COLO829 (cell line): ENCODE measurements around the gene TEKTIP1.
"Not testable (repeated sequence)": the region's sequence is repeated elsewhere in the genome, so short reads cannot be mapped to it uniquely, and the experiment has no call there.

Experiments
- DNase-seq: peaks from one replicate; pipeline ENCODE4 v3.0.0; 2012; ENCODE audit warnings: low spot score

The TEKTIP1 gene

DNA sequence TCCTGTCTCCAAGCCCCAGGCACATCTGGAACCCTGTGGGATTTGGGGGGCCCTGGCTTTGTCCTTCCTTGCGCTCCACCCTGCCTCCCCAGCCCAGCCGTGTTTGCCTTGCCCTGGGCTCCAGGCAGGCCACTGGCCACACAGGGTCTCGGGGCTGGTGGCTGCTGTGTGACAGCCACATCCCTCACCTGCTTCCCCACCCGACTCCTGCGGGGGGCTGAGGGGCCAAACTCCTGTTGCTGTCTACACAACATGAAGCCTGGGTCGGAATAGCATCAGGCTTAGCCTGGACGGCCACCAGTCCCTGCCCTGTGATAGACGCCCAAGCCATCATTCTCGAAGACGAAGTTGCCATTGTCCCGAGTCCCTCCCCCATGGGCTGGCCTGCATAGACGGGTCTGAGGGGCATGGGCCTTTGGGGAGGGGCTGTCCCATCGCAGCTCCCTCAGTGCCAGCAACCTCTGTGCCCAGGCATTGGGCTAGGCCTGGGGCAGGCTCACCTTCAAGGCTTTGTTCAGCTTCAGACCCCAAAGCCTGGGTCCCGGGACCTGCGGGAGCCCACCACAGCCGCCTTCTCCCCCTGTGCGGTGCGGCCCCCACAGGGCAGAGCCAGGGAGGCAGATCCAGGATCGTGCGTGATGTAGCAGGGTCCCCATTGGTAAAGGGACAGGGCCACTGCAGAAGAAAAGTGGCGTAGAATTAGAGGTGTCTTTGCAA lies 15.5 kb upstream of the TEKTIP1 start:
- DNase-seq, result no peak

DNA sequence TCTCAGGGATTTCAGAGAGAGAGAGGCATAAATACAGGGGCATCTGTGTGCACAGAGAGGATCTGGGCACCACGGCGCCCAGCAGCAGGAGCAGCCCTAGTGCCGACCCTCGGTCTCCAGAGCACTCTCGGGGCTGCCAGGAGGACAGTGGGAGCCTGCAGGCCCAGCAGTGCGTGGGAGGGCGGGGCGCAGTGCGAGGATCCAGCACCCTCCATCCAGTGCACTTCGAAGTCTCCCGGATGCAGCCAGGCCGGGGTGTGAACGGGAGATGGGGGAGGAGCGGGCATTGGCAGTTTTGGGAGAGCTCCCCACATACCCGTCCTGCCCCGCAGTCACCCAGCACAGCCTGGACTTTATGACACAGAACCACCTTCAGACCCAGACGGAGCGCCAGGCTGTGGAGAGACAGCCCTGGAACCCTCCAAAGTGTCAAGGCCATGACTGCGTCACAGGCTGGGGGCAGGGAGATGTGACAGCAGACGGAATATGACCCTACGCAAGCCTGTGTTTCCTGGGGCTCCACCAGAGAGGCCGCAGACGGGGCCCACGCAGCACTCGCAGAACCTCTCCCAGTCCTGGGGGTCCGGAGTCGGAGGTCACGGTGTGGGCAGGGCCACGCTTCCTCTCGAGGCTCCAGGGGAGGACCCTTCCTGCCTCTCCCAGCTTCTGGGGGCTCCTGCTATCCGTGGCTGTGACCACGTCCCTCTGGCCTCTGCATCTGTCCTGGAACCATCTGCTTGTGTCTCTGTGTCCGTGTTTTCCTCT lies 14.7 kb upstream of the TEKTIP1 start:
- no peak for DNase-seq

DNA sequence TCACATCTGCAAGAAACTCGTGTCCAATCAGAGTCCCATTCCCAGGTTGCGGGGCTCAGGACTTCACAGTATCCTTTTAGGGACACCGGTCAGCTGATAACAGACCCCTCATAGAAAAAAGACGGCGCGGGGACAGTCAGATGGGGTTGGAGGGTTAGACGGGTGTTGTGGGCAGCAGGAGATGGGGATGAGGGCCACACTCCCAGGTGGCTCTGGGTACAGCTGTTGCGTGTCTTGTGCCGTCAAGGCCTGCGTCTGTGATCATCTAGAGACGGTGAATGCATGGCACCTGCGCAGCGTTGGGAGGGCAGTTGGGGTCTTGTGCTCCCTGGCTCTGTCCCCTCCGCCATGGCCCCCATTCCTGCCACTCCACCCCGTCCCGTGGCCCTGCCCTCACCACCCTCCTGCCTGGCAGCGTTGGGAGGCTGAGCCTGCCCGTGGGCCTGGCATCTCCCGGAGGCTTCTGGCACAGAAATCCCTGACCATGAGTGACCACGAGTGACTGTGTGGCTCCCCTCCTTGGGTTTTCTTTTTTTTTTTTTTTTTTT lies 14.0 kb upstream of the TEKTIP1 start:
- DNase-seq, result no peak

DNA sequence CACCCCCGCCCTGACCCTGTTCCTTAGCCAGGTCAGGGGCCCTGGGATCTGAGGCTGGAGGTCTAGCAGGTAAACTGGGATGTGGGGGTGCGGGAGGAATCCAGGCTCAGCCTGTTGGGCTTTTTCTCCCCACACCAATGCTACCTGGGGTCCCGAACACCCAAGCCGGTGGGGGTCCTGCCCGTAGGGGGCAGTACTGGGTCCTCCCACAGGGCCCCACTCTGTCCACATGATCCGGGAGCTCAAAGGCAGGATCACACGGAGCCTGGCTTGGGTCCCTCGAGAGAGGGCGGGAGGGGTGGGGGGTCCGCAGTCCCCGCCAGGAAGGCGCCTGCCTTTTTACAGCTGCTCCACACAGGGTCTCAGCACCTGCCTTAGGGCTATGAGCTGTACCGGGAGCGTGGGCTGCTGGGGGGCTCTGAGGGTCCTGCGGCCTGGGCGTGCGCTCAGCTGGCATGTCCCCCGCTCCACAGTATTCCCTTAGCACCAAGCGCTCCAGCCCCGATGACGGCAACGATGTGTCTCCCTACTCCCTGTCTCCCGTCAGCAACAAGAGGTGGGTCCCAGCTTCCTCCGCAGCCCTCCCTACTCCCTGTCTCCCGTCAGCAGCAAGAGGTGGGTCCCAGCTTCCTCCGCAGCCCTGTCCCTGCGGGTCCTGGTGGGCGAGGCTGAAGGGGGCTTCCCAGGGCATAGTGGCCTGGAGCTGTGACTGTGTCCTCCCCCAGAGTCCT lies 12.3 kb upstream of the TEKTIP1 start:
- DNase-seq, result no peak

- no peak for DNase-seq
These were observed 11.6 kb upstream of the TEKTIP1 start for GRCh38 chr19:3527238-3527910.

- DNase-seq, result no peak
These were observed 10.9 kb upstream of the TEKTIP1 start for GRCh38 chr19:3528080-3528479.

DNA sequence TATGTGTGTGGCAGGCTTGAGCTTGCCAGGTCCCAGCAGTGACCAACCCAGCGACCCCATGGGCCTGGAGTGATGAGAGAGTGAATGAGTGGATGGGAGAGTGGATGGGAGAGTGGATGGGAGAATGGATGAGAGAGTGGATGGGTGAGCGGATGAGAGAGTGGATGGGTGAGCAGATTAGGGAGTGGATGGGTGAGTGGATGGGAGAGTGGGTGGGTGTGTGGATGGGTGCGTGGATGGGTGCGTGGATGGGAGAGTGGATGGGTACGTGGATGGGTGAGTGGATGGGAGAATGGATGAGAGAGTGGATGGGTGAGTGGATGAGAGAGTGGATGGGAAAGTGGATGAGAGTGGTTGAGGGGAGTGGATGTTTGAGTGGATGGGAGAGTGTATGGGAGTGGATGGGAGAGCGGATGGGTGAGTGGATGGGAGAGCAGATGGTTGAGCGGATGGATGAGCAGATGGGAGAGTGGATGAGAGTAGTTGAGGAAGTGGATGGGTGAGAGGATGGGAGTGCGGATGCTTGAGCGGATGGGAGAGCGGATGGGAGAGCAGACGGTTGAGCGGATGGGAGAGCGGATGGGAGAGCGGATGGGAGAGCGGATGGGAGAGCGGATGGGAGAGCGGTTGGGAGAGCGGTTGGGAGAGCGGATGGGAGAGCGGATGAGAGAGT lies 10.3 kb upstream of the TEKTIP1 start:
- DNase-seq, result no peak

DNA sequence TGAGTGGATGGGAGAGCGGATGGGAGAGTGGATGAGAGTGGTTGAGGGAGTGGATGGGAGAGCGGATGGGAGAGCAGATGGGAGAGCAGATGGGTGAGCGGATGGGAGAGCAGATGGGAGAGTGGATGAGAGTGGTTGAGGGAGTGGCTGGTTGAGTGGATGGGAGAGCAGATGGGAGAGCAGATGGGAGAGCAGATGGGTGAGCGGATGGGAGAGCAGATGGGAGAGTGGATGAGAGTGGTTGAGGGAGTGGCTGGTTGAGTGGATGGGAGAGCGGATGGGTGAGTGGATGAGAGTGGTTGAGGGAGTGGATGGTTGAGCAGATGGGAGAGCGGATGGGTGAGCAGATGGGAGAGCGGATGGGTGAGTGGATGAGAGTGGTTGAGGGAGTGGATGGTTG lies 9.7 kb upstream of the TEKTIP1 start:
- not testable (repeated sequence) for DNase-seq

DNA sequence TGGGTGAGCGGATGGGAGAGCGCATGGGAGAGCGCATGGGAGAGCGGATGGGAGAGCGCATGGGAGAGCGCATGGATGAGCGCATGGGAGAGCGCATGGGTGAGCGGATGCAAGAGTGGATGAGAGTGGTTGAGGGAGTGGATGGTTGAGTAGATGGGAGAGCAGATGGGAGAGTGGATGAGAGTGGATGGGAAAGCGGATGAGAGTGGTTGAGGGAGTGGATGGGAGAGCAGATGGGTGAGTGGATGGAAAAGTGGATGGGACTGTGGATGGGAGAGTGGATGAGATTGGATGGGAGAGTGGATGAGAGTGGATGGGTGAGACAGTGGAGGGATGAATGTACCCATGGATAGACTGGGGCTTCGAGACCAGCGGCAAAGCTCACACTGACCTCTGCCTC lies 8.6 kb upstream of the TEKTIP1 start:
- DNase-seq, result no peak

DNA sequence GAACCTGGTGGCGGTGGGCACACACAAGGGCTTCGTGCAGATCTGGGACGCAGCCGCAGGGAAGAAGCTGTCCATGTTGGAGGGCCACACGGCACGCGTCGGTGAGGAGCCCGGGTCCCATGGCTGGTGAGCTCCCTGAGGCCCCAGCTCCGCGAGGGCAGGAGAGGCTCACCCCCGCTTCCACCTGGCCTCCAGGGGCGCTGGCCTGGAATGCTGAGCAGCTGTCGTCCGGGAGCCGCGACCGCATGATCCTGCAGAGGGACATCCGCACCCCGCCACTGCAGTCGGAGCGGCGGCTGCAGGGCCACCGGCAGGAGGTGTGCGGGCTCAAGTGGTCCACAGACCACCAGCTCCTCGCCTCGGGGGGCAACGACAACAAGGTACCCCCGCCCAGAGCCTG lies 7.3 kb upstream of the TEKTIP1 start:
- DNase-seq, result no peak

GRCh38 chr19:3532154-3532786 lies 6.7 kb upstream of the TEKTIP1 start:
- no peak for DNase-seq

GRCh38 chr19:3533033-3533432 lies 5.9 kb upstream of the TEKTIP1 start:
- DNase-seq, result no peak

DNA sequence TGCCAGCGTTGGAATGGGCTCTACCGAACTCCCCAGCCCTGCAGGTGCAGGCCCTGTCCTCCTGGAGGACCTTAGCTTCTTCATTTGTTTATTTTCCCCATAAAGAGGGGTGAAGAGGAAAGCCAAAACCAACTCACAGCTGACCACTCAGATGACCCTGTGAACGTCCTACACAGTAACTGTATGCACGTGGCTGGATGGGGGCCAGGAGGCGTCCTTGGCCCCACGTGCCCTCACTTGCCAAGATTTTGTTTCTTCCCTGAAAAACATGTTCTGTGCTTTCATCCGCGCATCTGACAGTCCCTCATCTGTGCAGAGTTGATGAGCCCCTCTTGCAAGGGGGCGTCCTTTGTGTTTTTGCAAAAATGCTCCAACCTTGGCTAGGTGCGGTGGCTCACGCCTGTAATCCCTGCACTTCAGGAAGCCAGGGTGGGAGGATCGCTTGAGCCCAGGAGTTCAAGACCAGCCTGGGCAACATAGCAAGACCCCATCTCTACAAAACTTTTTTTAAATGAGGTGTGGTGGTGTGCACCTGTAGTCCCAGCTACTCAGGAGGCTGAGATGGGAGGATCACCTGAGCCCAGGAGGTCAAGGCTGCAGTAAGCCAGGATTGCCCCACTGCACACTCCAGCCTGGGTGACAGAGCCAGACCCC lies 5.3 kb upstream of the TEKTIP1 start:
- no peak for DNase-seq

DNA sequence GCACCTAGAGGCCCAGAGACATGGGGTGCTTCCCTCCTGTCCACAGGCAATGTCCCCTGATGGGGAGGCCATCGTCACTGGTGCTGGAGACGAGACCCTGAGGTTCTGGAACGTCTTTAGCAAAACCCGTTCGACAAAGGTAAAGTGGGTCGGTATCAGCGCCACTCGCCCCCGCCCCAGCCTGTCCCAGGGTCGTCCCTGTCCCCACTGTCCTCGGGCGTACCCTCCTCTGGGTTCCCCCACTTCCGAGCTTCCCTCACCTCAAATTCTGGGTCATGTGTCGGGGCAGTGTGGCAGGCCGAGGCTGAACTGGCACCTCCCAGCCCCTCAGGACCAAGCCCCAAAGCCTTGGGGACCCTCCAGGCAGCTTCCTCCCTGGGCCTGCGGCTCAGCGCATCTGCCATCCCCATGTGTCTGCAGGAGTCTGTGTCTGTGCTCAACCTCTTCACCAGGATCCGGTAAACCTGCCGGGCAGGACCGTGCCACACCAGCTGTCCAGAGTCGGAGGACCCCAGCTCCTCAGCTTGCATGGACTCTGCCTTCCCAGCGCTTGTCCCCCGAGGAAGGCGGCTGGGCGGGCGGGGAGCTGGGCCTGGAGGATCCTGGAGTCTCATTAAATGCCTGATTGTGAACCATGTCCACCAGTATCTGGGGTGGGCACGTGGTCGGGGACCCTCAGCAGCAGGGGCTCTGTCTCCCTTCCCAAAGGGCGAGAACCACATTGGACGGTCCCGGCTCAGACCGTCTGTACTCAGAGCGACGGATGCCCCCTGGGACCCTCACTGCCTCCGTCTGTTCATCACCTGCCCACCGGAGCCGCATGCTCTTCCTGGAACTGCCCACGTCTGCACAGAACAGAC lies 4.4 kb upstream of the TEKTIP1 start:
- no peak for DNase-seq

DNA sequence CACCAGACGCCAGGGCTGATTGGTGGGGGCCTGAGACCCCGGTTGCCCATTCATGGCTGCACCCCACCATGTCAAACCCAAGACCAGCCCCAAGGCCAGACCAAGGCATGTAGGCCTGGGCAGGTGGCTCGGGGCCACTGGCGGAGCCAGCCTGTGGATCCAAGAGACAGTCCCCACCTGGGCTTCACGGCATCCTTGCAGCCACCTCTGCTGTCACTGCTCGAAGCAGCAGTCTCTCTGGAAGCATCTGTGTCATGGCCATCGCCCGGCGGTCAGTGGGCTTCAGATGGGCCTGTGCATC lies 3.8 kb upstream of the TEKTIP1 start:
- DNase-seq, result no peak

- no peak for DNase-seq
These were observed 3.4 kb upstream of the TEKTIP1 start for GRCh38 chr19:3535563-3535965.

GRCh38 chr19:3535981-3536380 lies 3.0 kb upstream of the TEKTIP1 start:
- no peak for DNase-seq

DNA sequence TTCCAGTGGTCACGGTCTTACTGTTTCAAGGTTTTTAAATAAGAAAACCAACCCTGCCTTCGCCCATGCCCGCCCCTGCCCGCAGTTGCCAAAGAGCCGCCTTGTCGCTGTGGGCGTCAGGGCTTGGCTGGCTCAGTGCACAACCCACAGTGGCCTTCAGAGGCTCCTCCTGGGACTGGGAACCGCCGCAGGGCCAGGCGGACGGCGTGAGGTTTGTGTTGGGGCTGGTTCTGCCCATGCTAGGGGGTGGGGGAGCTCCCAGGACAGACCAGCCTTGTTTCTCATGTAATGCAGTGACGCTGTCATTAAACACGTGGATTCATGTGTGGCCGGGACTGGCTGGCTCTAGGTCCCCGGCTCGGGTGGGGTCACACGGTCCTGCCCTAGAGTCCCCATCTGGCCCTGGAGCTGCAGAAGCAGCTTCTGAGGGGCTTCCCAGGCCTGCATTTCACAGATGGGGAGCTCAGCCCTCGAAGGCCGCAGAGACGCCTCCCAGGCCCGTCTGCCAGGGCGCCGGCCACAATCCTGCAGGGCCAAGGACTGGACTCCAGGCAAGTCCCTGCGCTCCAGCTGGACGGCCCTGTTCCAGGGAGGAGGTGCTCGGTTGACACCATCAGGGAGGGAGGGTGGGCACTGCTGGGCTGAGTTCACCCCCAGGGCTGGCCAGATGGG lies 2.4 kb upstream of the TEKTIP1 start:
- peak; percentile 95 for DNase-seq

GRCh38 chr19:3537101-3537437 lies 1.9 kb upstream of the TEKTIP1 start:
- no peak for DNase-seq
